ENCODE measurements around the gene FBXO48. TPM values are rescaled to one million over a fixed set of nuclear protein-coding genes. Genes with fewer than 3 reads are reported as not detected.

FBXO48 gene
- total RNA-seq, 2 donors from 2014 or later: 0.41 to 0.56 TPM

- H3K4me1 ChIP-seq (ENCODE audit: control insufficient read depth in 1 of 2, low read depth in 2 of 2): peaks cover 17 to 46% of the 10 kb centered on the region in 2 donors
- ATAC-seq (ENCODE audit: insufficient number of reproducible peaks, low FRiP score, low read depth): no peak
- H3K9me3 ChIP-seq: no peaks in the 10 kb centered on the region
- no peaks in the 10 kb centered on the region for H3K27me3 ChIP-seq (replicated peaks; ENCODE audit: insufficient read depth)
- no peaks in the 10 kb centered on the region for H3K36me3 ChIP-seq
- no peak overlapping the region for H3K27ac ChIP-seq
- TF ChIP-seq CTCF (IDR thresholded peaks at IDR 0.05): no peak
- no peak for DNase-seq (ENCODE audit: low spot score)
- H3K4me3 ChIP-seq: no peak overlapping the region
Observed at GRCh38 chr2:68438455-68439303, 28.4 kb downstream of the FBXO48 start.

- DNase-seq (ENCODE audit: low spot score) (no peak), ATAC-seq (ENCODE audit: insufficient number of reproducible peaks, low FRiP score, low read depth) (no peak)
- Histone ChIP-seq H3K9me3 (no peaks in the 10 kb centered on the region), H3K27me3 (replicated peaks; ENCODE audit: insufficient read depth) (no peaks in the 10 kb centered on the region), H3K27ac (peak overlapping the region; percentile 79 to 83), H3K36me3 (no peaks in the 10 kb centered on the region), H3K4me1 (ENCODE audit: control insufficient read depth in 1 of 2, low read depth in 2 of 2) (peaks cover 14 to 48% of the 10 kb centered on the region in 2 donors), H3K4me3 (no peak overlapping the region)
- no peak for TF ChIP-seq CTCF (IDR thresholded peaks at IDR 0.05)
Observed at GRCh38 chr2:68436270-68436669, 30.8 kb downstream of the FBXO48 start.

DNA sequence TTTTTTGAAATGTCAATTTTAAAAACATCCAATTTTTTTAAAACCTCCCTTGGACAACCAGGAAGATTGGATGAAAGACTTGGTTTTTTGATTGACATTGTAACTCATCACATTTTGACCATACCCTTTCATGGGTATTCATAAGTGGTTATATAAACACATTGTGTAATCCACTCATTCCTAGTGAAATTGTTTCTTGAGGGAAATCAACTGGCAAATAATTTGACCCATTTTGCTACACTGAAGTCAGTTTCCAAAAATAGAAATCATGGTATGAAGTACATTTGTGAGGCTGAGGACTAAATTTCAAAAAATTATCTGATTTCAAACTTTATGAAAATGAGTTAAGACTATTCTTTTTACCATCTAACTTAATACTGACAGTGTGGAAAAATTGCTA is 31.5 kb downstream of the FBXO48 start:
- Histone ChIP-seq H3K4me3 (no peak overlapping the region), H3K9me3 (no peaks in the 10 kb centered on the region), H3K27ac (peak overlapping the region; percentile 79 to 83), H3K36me3 (no peaks in the 10 kb centered on the region), H3K4me1 (ENCODE audit: control insufficient read depth in 1 of 2, low read depth in 2 of 2) (peaks cover 11 to 45% of the 10 kb centered on the region in 2 donors), H3K27me3 (replicated peaks; ENCODE audit: insufficient read depth) (no peaks in the 10 kb centered on the region)
- ATAC-seq (ENCODE audit: insufficient number of reproducible peaks, low FRiP score, low read depth) (peak; percentile 29), DNase-seq (ENCODE audit: low spot score) (no peak)
- no peak for TF ChIP-seq CTCF (IDR thresholded peaks at IDR 0.05)

DNA sequence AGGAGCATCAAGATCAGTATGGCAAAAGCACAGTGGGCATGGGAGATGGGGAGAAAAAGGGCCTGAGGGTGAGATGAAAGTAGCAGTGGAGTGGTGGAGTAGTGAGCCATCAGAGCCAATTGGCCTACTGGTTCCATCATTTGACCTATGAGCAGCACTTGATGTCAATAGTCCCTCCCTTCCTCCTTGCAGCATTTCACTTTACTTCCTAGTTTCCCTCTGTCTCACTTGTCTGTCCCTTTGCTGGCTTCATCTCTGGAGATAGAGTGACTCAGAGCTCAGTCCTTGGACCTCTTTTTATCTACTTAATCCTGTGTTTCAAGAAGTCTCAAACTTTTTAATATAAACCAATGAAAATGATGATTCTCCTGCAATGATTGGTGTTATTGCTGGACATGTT is 32.1 kb downstream of the FBXO48 start:
- Histone ChIP-seq H3K4me1 (ENCODE audit: control insufficient read depth in 1 of 2, low read depth in 2 of 2) (peaks cover 9 to 38% of the 10 kb centered on the region in 2 donors), H3K4me3 (no peak overlapping the region), H3K27ac (peak overlapping the region; percentile 59 to 83), H3K36me3 (no peaks in the 10 kb centered on the region), H3K9me3 (no peaks in the 10 kb centered on the region), H3K27me3 (replicated peaks; ENCODE audit: insufficient read depth) (no peaks in the 10 kb centered on the region)
- ATAC-seq (ENCODE audit: insufficient number of reproducible peaks, low FRiP score, low read depth) (no peak), DNase-seq (ENCODE audit: low spot score) (no peak)
- no peak for TF ChIP-seq CTCF (IDR thresholded peaks at IDR 0.05)

DNA sequence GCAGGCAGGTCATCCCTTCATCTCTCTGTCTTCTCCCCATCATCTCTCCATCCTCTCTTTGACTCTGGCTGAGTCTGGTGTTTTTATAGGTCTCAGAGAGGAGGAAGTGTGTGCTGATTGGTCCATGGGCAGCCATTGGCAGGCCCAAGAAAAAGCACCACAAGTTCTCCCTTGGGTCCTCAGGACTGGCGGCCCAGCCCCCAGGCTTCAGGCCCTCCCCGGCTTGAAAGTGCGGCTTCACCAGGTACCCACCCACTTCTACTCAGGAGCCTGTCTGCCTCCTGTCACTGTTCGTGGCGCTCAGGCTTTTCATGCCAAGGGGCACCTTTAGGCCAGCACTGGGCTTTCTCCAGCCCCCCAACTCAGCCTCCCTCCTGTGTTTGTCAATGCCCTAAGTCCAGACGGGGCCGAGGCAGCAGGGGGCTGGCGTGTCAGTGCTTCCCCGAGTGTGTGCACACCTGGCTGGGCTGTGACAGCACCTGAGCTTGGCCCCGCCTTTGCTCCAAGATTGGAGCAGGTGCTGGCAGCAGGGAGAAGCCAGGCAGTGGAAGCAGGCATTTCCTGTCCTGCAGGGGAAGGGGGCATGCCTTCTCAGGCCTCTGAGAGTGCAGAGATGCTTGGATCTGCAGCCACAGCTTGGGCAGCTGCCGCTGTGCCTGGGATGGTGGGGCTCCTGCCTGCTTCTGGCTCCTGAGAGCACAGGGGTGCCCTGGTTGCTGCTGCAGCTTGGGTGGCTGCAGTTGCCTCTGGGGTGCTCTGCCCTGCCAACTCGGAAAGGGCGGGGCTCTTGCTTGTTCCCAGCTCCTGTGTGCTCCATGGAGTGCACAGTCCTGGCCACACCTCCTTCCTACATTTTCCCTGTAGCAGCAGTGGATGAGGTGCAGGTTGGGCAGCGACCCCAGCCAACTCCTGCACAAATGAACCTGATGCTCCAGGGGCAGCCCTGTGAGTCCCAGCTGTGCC is 34.1 kb downstream of the FBXO48 start:
- DNase-seq (ENCODE audit: low spot score): no peak

More for the DNA sequence above, 34.1 kb downstream of the FBXO48 start:
- H3K9me3 ChIP-seq: no peaks in the 10 kb centered on the region
- no peak overlapping the region for H3K27ac ChIP-seq
- no peaks in the 10 kb centered on the region for H3K27me3 ChIP-seq (replicated peaks; ENCODE audit: insufficient read depth)
- H3K36me3 ChIP-seq: no peaks in the 10 kb centered on the region
- TF ChIP-seq CTCF (IDR thresholded peaks at IDR 0.05): no peak
- no peak overlapping the region for H3K4me3 ChIP-seq
- peaks cover 9 to 38% of the 10 kb centered on the region in 2 donors for H3K4me1 ChIP-seq (ENCODE audit: control insufficient read depth in 1 of 2, low read depth in 2 of 2)
- ATAC-seq (ENCODE audit: insufficient number of reproducible peaks, low FRiP score, low read depth): no peak

All from thoracic aorta (tissue), 2 donors.